GM21381 (cell line): Measurements from ENCODE around the gene GNG5.
"Not testable (repeated sequence)": the region's sequence is repeated elsewhere in the genome, so short reads cannot be mapped to it uniquely, and the experiment has no call there.

Experiments
- ATAC-seq: cut with Tn5 transposase; IDR thresholded peaks from one replicate; pipeline ENCODE4 v1.9.1; 2021; ENCODE audit warnings: mild to moderate bottlenecking, moderate library complexity; ENCODE audit not compliant: unreplicated experiment

The GNG5 gene

DNA sequence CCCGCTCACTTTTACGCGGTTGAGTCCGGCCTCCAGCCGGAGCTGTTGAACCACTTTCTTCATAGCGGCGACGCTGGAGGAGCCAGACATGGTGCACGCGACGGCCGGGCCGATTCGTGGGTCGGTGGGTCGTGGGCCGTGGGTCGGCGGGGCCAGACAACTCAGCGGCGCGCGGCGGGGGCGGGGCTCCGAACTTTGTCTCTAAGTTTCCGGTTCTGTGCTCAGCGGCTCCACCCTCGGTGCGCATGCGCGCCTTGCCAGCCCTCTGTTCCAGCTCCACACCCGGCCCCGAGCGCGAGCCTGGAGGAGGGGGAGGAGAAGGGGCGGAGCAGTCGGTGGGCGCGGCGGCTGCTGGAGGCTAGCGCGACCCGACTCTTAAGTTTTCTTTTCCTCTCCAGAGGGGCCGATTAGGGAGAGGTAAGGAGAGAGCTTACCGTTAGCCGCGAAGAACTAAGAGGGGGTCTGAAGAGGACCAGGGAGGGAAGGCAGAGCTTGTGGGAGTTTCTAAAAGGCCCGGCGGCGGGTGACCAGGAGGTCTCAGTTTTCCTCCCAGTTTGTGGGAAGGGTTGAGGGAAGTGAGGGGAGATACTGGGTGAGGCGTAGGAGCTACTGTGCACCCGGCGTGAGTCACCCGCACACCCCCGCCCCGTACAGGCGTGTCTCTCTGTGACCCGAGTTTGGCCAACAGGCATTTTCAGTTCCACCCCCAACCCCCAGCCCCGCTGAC, at the start of gene GNG5, which contains the start of gene SPATA1:
Gene GNG5, minus strand, starts transcription at position 580 of the 727 bp plus-strand sequence. Its CDS starts 490 bp downstream, at position 90.
Gene SPATA1, plus strand, starts transcription at position 385 of the 727 bp plus-strand sequence. CDS start 9,974 bp downstream, outside the sequence.
- ATAC-seq: peak; percentile 80

DNA sequence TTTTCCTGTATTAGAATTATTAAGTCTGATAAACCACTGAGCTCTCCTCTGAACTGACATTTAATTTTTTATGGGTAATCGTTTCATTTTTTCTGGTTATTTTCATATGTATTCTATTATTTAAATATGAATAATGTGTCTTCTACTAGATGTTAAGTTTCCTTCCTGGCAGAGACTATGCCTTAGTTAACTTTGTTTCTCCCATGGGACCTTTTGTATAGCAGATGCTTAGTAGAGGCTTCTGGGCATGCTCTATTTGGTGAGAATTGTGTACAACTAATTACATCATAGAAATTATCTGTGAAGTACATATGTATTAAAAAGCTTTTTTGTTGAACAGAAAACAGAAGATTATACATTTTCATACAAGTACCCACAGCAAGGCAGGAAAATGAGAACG, 44.4 kb upstream of the GNG5 start:
- no peak for ATAC-seq

DNA sequence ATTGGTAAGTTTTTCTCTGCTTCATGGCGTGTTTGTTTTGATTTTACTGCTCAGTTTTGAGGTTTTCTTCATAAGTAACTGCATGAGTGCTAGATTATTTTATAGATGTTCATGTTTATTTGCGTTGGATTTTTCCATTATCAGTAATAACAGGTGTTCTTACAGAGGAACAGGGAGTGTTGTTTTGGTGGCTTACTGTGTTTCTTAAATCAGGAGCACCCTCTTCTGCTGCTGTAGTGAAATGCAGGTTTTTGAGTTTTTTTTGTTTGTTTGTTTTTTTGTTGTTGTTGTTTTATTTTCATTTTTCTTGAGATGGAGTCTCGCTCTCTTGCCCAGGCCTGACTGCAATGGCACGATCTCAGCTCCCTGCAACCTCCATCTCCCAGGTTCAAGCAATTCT, 35.3 kb upstream of the GNG5 start:
- ATAC-seq: no peak

DNA sequence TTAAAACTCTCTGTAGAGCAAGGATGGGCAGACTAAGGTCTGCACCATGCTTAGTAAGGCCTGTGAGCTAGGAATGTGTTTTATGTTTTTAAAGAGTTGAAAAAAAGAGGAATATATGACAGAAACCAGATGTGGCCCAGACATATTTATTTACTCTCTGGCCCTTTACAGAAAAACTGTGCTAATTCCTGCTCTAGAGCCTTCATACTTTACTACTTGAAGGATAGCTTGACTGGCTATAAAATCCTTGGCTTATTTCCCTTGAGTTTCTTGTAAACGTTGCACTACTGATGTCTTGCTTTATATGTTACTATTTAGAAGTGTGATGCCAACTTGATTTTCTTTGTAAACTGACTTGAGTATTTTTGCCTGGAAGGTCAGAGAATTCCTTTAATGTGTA, 34.4 kb upstream of the GNG5 start:
- no peak for ATAC-seq

- ATAC-seq: no peak
These were observed 33.6 kb upstream of the GNG5 start for GRCh38 chr1:84539972-84540371.

DNA sequence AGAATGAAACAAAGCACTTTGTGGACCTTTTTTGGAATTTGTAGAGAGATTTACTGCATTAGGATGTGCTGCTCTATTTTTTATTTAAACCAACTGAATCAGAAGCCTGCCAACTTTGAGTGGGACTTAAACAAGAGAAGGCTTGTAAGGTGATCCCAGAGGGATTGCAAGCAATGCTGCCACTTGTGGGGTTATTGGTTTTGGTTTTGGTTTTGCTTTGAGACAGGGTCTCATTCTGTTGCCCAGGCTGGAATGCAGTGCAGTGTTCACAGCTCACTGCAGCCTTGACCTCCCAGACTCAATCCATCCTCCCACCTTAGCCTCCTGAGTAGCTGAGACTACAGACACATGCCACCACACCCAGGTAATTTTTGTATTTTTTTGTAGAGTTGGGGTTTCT, 32.2 kb upstream of the GNG5 start:
- no peak for ATAC-seq

- ATAC-seq: no peak
These were observed 19.4 kb upstream of the GNG5 start for GRCh38 chr1:84525779-84526178.

DNA sequence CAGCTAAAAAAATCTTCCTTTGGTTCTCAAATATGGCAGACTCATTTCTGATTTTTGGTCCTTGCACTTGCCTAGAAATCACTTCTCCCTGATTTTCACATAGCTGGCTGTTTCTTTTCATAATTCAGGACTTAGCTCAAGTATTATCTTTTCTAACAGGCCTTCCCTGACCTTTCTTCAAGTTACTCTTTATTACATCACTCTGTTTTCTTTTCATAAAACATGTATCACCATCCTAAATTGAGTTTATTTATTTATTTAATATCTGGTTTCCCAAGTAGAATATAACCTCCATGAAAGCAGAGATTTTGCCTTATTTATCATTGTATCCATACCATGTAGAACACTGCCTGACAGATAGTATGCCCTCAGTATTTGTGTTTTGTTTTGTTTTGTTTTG, 18.2 kb upstream of the GNG5 start:
- no peak for ATAC-seq

DNA sequence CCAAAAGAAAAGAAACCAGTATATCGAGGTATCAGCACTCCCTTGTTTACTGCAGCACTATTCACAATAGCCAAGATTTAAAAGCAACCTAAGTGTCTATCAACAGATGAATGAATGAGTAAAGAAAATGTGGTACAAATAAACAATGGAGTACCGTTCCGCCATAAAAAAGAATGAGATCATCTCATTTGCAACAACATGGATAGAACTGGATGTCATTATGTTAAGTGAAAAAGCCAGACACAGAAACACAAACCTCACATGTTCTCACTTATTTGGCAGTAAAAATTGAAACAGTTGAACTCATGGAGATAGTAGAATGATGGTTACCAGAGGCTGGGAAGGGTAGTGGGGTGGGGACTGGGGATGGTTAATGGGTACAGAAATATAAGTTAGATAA, 4.3 kb upstream of the GNG5 start:
- ATAC-seq: no peak

DNA sequence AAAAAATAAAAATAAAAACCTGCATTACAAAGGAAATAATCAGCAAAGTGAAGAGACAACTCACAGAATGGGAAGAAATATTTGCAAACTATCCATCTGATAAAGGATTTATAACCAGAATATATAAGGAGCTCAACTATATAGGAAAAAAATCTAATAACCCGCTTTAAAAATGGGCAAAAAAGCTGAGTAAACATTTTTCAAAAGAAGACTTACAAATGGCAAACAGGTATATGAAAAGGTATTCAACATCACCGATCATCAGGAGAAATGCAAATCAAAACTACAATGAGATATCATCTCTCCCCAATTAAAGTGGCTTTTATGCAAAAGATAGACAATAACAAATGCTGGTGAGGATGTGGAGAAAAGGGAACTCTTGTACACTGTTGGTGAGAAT, 3.8 kb upstream of the GNG5 start:
- no peak for ATAC-seq

GRCh38 chr1:84509029-84509428, 2.6 kb upstream of the GNG5 start:
- ATAC-seq: no peak

GRCh38 chr1:84508510-84508909, 2.1 kb upstream of the GNG5 start:
- no peak for ATAC-seq

DNA sequence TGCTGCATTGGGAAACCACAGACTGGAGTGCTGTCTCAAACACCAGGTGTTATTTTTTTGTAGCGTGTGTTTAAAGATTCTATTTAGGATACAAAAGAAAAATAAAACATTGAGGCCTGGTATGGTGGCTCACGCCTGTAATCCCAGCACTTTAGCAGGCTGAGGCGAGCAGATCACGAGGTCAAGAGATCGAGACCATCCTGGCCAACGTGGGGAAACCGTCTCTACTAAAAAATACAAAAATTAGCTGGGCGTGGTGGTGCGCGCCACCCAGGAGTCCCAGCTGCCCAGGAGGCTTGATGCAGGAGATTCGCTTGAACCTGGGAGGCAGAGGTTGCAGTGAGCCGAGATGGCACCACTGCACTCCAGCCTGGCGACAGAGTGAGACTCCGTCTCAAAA, 1.5 kb upstream of the GNG5 start:
- not testable (repeated sequence) for ATAC-seq

DNA sequence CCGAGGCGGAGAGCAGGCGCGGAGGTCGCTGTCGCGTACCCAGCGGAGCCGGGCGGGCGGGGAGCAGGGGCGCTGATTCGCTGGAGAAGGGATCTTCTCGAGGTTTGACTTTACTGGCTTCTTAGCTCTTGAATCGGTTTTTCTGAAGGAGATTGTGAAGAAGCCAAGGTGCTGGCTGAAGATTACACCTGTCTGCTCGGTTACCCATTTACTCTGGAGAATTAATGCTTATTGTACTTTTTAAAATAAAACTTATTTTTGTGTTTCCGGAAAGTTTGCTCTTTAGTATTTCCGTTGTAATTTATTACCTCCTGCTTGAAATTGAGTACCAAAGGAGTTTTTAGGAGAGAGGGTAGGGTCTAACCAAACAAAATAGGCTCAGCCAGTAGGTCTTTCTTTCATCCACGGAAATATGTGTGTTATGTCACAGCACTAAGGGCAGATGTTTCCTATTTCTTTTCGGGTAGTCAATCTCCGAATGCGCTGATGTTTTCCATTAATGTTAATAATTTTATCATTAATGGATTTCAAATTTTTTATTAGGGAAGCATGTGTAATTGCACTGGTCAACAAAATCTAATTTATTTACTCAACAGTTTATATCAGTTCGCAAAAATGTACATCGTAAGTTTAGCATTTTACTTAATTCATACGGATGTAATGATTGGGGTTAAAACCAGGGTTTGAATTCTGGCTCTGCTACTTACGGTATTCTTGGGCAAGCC, 510 bp upstream of the GNG5 start:
- no peak for ATAC-seq

GRCh38 chr1:84505493-84506001, 834 bp downstream of the GNG5 start:
- peak; percentile 31 for ATAC-seq

- ATAC-seq: no peak
These were observed 1.5 kb downstream of the GNG5 start for GRCh38 chr1:84504580-84505492.

DNA sequence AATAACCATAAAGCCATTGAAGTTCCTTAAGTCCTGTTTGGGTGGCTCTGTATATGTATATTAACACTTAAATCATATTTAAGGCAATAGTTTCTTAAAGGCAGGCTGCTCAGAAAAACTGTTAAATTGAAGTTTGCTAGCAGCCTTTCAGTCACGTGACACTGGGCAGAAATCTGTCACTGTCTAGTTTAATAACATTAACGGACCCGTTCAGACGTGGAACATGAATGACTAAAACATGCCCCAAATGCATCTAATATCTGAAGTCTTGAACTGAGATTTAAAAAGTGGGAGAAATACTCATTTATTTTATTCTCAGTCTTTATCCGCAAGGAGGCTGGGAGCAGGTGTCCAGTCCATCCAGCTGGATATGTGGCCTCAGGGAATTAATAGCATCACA, 3.5 kb downstream of the GNG5 start:
- ATAC-seq: no peak

DNA sequence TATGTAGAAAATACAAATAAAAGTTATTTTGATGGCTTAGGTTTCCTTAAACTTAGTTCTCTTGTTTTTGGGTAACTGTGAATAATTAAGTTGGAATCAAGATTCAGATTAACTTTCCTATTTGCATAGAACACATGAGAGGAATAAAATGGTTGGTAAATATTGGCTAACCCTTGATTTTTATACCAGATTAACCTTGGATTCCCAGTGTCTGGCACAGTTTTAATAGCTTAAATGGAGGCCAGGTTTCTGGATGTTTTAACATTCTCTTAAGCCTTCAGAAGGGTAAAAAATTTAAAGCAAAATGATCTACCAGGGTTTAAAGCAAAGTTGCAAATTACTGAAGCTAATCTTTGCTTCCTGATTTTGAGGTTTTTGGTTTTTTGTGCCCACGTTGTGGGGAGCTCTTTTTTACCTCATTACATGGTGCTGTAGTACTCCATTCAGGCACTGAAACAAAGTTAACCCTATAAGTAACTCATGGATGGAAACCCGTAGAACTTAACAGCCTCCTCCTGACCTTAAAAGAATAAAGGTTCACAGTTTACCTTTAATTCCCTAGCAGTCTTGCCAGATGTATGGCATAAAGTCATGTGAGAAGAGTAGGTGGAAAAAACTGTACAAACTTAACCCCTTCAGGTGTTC, 8.6 kb downstream of the GNG5 start:
- no peak for ATAC-seq

GRCh38 chr1:84496498-84496897, 9.9 kb downstream of the GNG5 start:
- no peak for ATAC-seq

- ATAC-seq: no peak
These were observed 12.6 kb downstream of the GNG5 start for GRCh38 chr1:84493747-84494146.

DNA sequence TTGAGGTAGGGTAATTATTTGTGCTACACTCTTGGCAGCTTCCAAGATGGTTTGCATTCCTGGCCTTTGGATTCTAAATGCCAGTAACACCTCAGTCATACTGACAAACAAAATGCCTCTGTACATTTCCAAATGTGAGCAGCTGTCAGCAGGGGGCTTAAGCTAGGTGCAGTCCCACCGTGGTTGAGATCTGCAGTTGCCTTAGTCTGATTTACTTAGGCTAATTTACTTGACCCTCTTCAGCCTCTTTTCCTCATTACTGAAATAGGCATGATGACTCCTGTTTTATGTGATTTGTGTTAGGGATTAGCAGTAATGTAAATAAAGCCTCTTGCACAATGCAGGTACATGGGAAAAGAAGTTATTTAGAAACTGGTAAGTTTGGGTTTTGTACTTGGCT, 13.7 kb downstream of the GNG5 start:
- ATAC-seq: no peak
